Loucy (cell line): ENCODE measurements around the gene IQCN.

Experiments
- H2AFZ ChIP-seq: fragments of 200-600 bp; sonication (generic); 2 replicates; pipeline ENCODE4 v1.6.0; 2016; ENCODE audit warnings: antibody characterized with exemption, mild to moderate bottlenecking, low read length, moderate library complexity
- H3F3A ChIP-seq: fragments of 200-600 bp; 2 replicates; pipeline ENCODE4 v1.6.0; 2016; ENCODE audit warnings: antibody characterized with exemption, low read depth, mild to moderate bottlenecking
- H3K27me3 ChIP-seq: fragments of 200-600 bp; sonication (generic); 2 replicates; pipeline ENCODE4 v1.6.1; 2014; ENCODE audit warnings: low read length, mild to moderate bottlenecking; ENCODE audit not compliant: insufficient read depth, poor library complexity, severe bottlenecking
- H3K36me3 ChIP-seq: fragments of 200-600 bp; sonication (generic); 2 replicates; pipeline ENCODE4 v1.6.1; 2016; ENCODE audit warnings: low read length; ENCODE audit not compliant: insufficient read depth
- H3K4me1 ChIP-seq: fragments of 200-600 bp; sonication (generic); 2 replicates; pipeline ENCODE4 v1.5.1; 2014; ENCODE audit warnings: low read length, mild to moderate bottlenecking; ENCODE audit not compliant: insufficient read depth, poor library complexity, severe bottlenecking
- H3K4me2 ChIP-seq: fragments of 200-600 bp; sonication (generic); 2 replicates; pipeline ENCODE4 v1.6.0; 2014; ENCODE audit warnings: antibody characterized with exemption, low read length, low read depth, mild to moderate bottlenecking; ENCODE audit not compliant: poor library complexity, severe bottlenecking
- H3K4me3 ChIP-seq: fragments of 200-600 bp; sonication (generic); 2 replicates; pipeline ENCODE4 v1.5.1; 2014; ENCODE audit warnings: low read length, mild to moderate bottlenecking, mixed read lengths; ENCODE audit not compliant: poor library complexity, severe bottlenecking
- H3K79me2 ChIP-seq: fragments of 200-600 bp; sonication (generic); 2 replicates; pipeline ENCODE4 v1.6.1; 2014; ENCODE audit warnings: low read length; ENCODE audit not compliant: insufficient read depth
- H3K9ac ChIP-seq: fragments of 200-600 bp; sonication (generic); 2 replicates; pipeline ENCODE4 v1.6.0; 2014; ENCODE audit warnings: mild to moderate bottlenecking, low read depth, low read length, moderate library complexity; ENCODE audit not compliant: poor library complexity, severe bottlenecking
- H3K9me2 ChIP-seq: fragments of 200-600 bp; sonication (generic); replicated peaks from 2 replicates; pipeline ENCODE4 v1.6.1; 2016; ENCODE audit warnings: low read depth, low read length, mixed read lengths
- H3K9me3 ChIP-seq: fragments of 200-600 bp; sonication (generic); 2 replicates; pipeline ENCODE4 v1.6.1; 2014; ENCODE audit warnings: mild to moderate bottlenecking, antibody characterized with exemption, low read length, low read depth; ENCODE audit not compliant: insufficient read depth
- H4K20me1 ChIP-seq: fragments of 200-600 bp; sonication (generic); 2 replicates; pipeline ENCODE4 v1.6.0; 2014; ENCODE audit warnings: antibody characterized with exemption, low read length, mild to moderate bottlenecking; ENCODE audit not compliant: insufficient read depth, poor library complexity, severe bottlenecking
- CTCF ChIP-seq: fragments of 200-600 bp; sonication (generic); conservative IDR thresholded peaks from 2 replicates; pipeline ENCODE4 v1.5.1; 2014; ENCODE audit warnings: mild to moderate bottlenecking, antibody characterized with exemption, low read length
- EZH2phosphoT487 ChIP-seq: fragments of 200-600 bp; IDR thresholded peaks from 2 replicates; pipeline ENCODE4 v1.6.1; 2018; ENCODE audit warnings: antibody characterized with exemption, mild to moderate bottlenecking, moderate library complexity, borderline replicate concordance

IQCN gene

GRCh38 chr19:18309525-18310064 is 35.3 kb upstream of the IQCN start:
- Histone ChIP-seq H3K36me3 (peaks cover 68% of the 10 kb centered on the region; the same call in 1 of the 2 replicates), H3K27me3 (no peaks in the 10 kb centered on the region), H3K9ac (no peak overlapping the region), H3K4me1 (peaks cover 7% of the 10 kb centered on the region), H3K4me3 (no peak overlapping the region), H3F3A (0 out of 2 replicates have a peak, but pooled peaks cover 8% of the 10 kb centered on the region), H3K9me3 (no peaks in the 10 kb centered on the region), H3K4me2 (no peak overlapping the region), H4K20me1 (peaks cover 9% of the 10 kb centered on the region), H2AFZ (no peak overlapping the region), H3K79me2 (peaks cover 33% of the 10 kb centered on the region; the same call in 1 of the 2 replicates), H3K9me2 (no peaks in the 10 kb centered on the region)
- no peak for TF ChIP-seq EZH2phosphoT487

- Histone ChIP-seq H3K27me3 (no peaks in the 10 kb centered on the region), H2AFZ (no peak overlapping the region), H3K4me1 (peaks cover 12% of the 10 kb centered on the region), H3K36me3 (peaks cover 68% of the 10 kb centered on the region; the same call in 1 of the 2 replicates), H3K9me2 (no peaks in the 10 kb centered on the region), H3K79me2 (peaks cover 32% of the 10 kb centered on the region; the same call in 1 of the 2 replicates), H3F3A (peaks cover 14% of the 10 kb centered on the region), H4K20me1 (peaks cover 9% of the 10 kb centered on the region), H3K9me3 (no peaks in the 10 kb centered on the region), H3K4me2 (no peak overlapping the region), H3K9ac (no peak overlapping the region), H3K4me3 (no peak overlapping the region)
- TF ChIP-seq CTCF (no peak), EZH2phosphoT487 (no peak)
These were observed 34.7 kb upstream of the IQCN start for GRCh38 chr19:18308948-18309325.

GRCh38 chr19:18308051-18308947 is 34.0 kb upstream of the IQCN start:
- H3K36me3 ChIP-seq = peaks cover 65% of the 10 kb centered on the region; the same call in 1 of the 2 replicates
- no peak overlapping the region for H3K4me2 ChIP-seq
- H3K9me3 ChIP-seq = no peaks in the 10 kb centered on the region

More at GRCh38 chr19:18308051-18308947, 34.0 kb upstream of the IQCN start:
- Histone ChIP-seq H2AFZ (no peak overlapping the region), H3K9me2 (no peaks in the 10 kb centered on the region), H3K9ac (no peak overlapping the region), H3F3A (peaks cover 18% of the 10 kb centered on the region), H4K20me1 (peaks cover 9% of the 10 kb centered on the region), H3K4me3 (no peak overlapping the region), H3K4me1 (peaks cover 18% of the 10 kb centered on the region), H3K27me3 (no peaks in the 10 kb centered on the region), H3K79me2 (peaks cover 29% of the 10 kb centered on the region; the same call in 1 of the 2 replicates)
- TF ChIP-seq CTCF (no peak), EZH2phosphoT487 (no peak)
